ENCODE results near the gene ZBTB37.
"Not testable (repeated sequence)": the region's sequence is repeated elsewhere in the genome, so short reads cannot be mapped to it uniquely, and the experiment has no call there.

ZBTB37 gene

GRCh38 chr1:173868266-173869020, at the start of gene ZBTB37:
Gene ZBTB37 (plus strand): TSS chr1:173868380. CDS start chr1:173870226, 1,846 bp downstream.
- DNase-seq (ENCODE audit: low read depth in 2 of 2) = peak; percentile 91 to 94

- DNase-seq (ENCODE audit: low read depth in 2 of 2) = no peak
Measured at GRCh38 chr1:173818459-173818858, 49.7 kb upstream of the ZBTB37 start.

- no peak for DNase-seq (ENCODE audit: low read depth in 2 of 2)
Measured at GRCh38 chr1:173821680-173822079, 46.5 kb upstream of the ZBTB37 start.

- DNase-seq (ENCODE audit: low read depth in 2 of 2) = no peak
Measured at GRCh38 chr1:173823781-173824314, 44.3 kb upstream of the ZBTB37 start.

- peak; percentile 83 to 85 for DNase-seq (ENCODE audit: low read depth in 2 of 2)
Measured at GRCh38 chr1:173824315-173825081, 43.7 kb upstream of the ZBTB37 start, which contains the start of the genes CENPL and DARS2. Gene CENPL (minus strand): TSS chr1:173824883. CDS start chr1:173811299, 13,584 bp downstream. Gene DARS2 (plus strand): TSS chr1:173824673. CDS start chr1:173825230, 557 bp downstream.

- no peak for DNase-seq (ENCODE audit: low read depth in 2 of 2)
Measured at GRCh38 chr1:173827611-173828010, 40.6 kb upstream of the ZBTB37 start.

GRCh38 chr1:173832748-173833147, 35.4 kb upstream of the ZBTB37 start:
- no peak for DNase-seq (ENCODE audit: low read depth in 2 of 2)

GRCh38 chr1:173852105-173852504, 16.1 kb upstream of the ZBTB37 start:
- DNase-seq (ENCODE audit: low read depth in 2 of 2) = no peak

- no peak for DNase-seq (ENCODE audit: low read depth in 2 of 2)
Measured at GRCh38 chr1:173853074-173853473, 15.1 kb upstream of the ZBTB37 start.

- DNase-seq (ENCODE audit: low read depth in 2 of 2) = no peak
Measured at GRCh38 chr1:173856014-173856413, 12.2 kb upstream of the ZBTB37 start.

GRCh38 chr1:173856903-173857302, 11.3 kb upstream of the ZBTB37 start:
- DNase-seq (ENCODE audit: low read depth in 2 of 2) = no peak

GRCh38 chr1:173857363-173857917, 10.7 kb upstream of the ZBTB37 start:
- no peak for DNase-seq (ENCODE audit: low read depth in 2 of 2)

GRCh38 chr1:173859547-173859946, 8.6 kb upstream of the ZBTB37 start:
- DNase-seq (ENCODE audit: low read depth in 2 of 2) = not testable (repeated sequence)

GRCh38 chr1:173860065-173860464, 8.1 kb upstream of the ZBTB37 start:
- DNase-seq (ENCODE audit: low read depth in 2 of 2) = no peak

- no peak for DNase-seq (ENCODE audit: low read depth in 2 of 2)
Measured at GRCh38 chr1:173861731-173862145, 6.4 kb upstream of the ZBTB37 start.

- DNase-seq (ENCODE audit: low read depth in 2 of 2) = not testable (repeated sequence)
Measured at GRCh38 chr1:173862146-173862768, 5.9 kb upstream of the ZBTB37 start.

GRCh38 chr1:173862769-173863223, 5.4 kb upstream of the ZBTB37 start:
- DNase-seq (ENCODE audit: low read depth in 2 of 2) = no peak

- no peak for DNase-seq (ENCODE audit: low read depth in 2 of 2)
Measured at GRCh38 chr1:173863224-173864161, 4.7 kb upstream of the ZBTB37 start.

GRCh38 chr1:173864179-173864867, 3.9 kb upstream of the ZBTB37 start:
- DNase-seq (ENCODE audit: low read depth in 2 of 2) = no peak

Measured in stimulated activated CD4-positive, alpha-beta T cell treated with anti-CD3 and anti-CD28 coated beads, Interleukin-15, amount 100 ng/mL, for 48 hours (primary cell).